Progenitor cell of endocrine pancreas (in vitro differentiated cells): ENCODE data around the gene SUPV3L1. TPM values are rescaled to one million over a fixed set of nuclear protein-coding genes. Genes with fewer than 3 reads are reported as not detected.
"Not testable (repeated sequence)": the region's sequence is repeated elsewhere in the genome, so short reads cannot be mapped to it uniquely, and the experiment has no call there.

Experiments
- DNase-seq: peaks from one replicate; pipeline ENCODE4 v3.0.0; 2021; ENCODE audit warnings: low spot score; ENCODE audit not compliant: unreplicated experiment
- H3K27ac Mint-ChIP-seq: 2 replicates; pipeline ENCODE4 v1.8.0; 2021; ENCODE audit warnings: mild to moderate bottlenecking, moderate library complexity, mixed read lengths
- H3K27me3 Mint-ChIP-seq: 2 replicates; pipeline ENCODE4 v1.8.0; 2021; ENCODE audit warnings: mixed read lengths
- H3K36me3 Mint-ChIP-seq: 2 replicates; pipeline ENCODE4 v1.8.0; 2022; ENCODE audit warnings: mixed read lengths; ENCODE audit not compliant: insufficient read depth
- H3K4me1 Mint-ChIP-seq: 2 replicates; pipeline ENCODE4 v1.8.0; 2021; ENCODE audit warnings: low read depth, mixed read lengths
- H3K4me3 Mint-ChIP-seq: 2 replicates; pipeline ENCODE4 v1.8.0; 2021; ENCODE audit warnings: low read depth, mild to moderate bottlenecking, moderate library complexity, mixed read lengths
- H3K9me3 Mint-ChIP-seq: 2 replicates; pipeline ENCODE4 v1.8.0; 2021; ENCODE audit warnings: low read depth, mixed read lengths
- CTCF ChIP-seq: fragments of 200-600 bp; sonication (generic); IDR thresholded peaks from one replicate; pipeline ENCODE4 v1.5.0; 2021; ENCODE audit warnings: antibody characterized with exemption, mild to moderate bottlenecking; ENCODE audit not compliant: unreplicated experiment
- total RNA-seq: library from RNA; stranded (reverse); gene quantifications from 2 replicates; pipeline ENCODE4 v1.2.1, GENCODE V29; 2021

The SUPV3L1 gene
- total RNA-seq, 1 donor from 2014 or later, result 36.6 TPM

GRCh38 chr10:69160809-69161241, 19.2 kb upstream of the SUPV3L1 start:
- Mint-ChIP-seq H3K4me3 (no peak overlapping the region), H3K36me3 (peaks cover 11% of the 10 kb centered on the region), H3K27me3 (no peaks in the 10 kb centered on the region), H3K27ac (no peak overlapping the region), H3K4me1 (no peaks in the 10 kb centered on the region), H3K9me3 (no peaks in the 10 kb centered on the region)
- no peak for TF ChIP-seq CTCF
- no peak for DNase-seq

GRCh38 chr10:69168493-69168892, 11.5 kb upstream of the SUPV3L1 start:
- Mint-ChIP-seq H3K27me3 (no peaks in the 10 kb centered on the region), H3K9me3 (no peaks in the 10 kb centered on the region), H3K27ac (no peak overlapping the region), H3K4me3 (no peak overlapping the region), H3K4me1 (no peaks in the 10 kb centered on the region), H3K36me3 (peaks cover 12% of the 10 kb centered on the region)
- no peak for DNase-seq
- TF ChIP-seq CTCF, result no peak

- peaks cover 12% of the 10 kb centered on the region for H3K36me3 Mint-ChIP-seq
- H3K27me3 Mint-ChIP-seq, result no peaks in the 10 kb centered on the region
- no peaks in the 10 kb centered on the region for H3K9me3 Mint-ChIP-seq
- H3K4me1 Mint-ChIP-seq, result no peaks in the 10 kb centered on the region
- DNase-seq, result no peak
- no peak for TF ChIP-seq CTCF
- no peak overlapping the region for H3K4me3 Mint-ChIP-seq
- no peak overlapping the region for H3K27ac Mint-ChIP-seq
These were observed 7.6 kb upstream of the SUPV3L1 start for GRCh38 chr10:69172241-69172982.

GRCh38 chr10:69175326-69175725, 4.7 kb upstream of the SUPV3L1 start:
- not testable (repeated sequence) for H3K36me3 Mint-ChIP-seq, H3K4me1 Mint-ChIP-seq, H3K27ac Mint-ChIP-seq, H3K27me3 Mint-ChIP-seq, H3K4me3 Mint-ChIP-seq, DNase-seq, H3K9me3 Mint-ChIP-seq

- no peak for DNase-seq
- Mint-ChIP-seq H3K36me3 (peaks cover 2% of the 10 kb centered on the region), H3K4me3 (no peak overlapping the region), H3K4me1 (peaks cover 11% of the 10 kb centered on the region), H3K9me3 (no peaks in the 10 kb centered on the region), H3K27me3 (no peaks in the 10 kb centered on the region), H3K27ac (no peak overlapping the region)
- no peak for TF ChIP-seq CTCF
These were observed 3.2 kb upstream of the SUPV3L1 start for GRCh38 chr10:69176823-69177222.
